ENCODE measurements around the gene SHMT2. TPM values are rescaled to one million over a fixed set of nuclear protein-coding genes. Genes with fewer than 3 reads are reported as not detected.

The SHMT2 gene
- total RNA-seq, 1 experiment from 2014 or later = 274 TPM

GRCh38 chr12:57250541-57250940 lies 21.0 kb downstream of the SHMT2 start:
- CTCF ChIA-PET = no interaction called here
- intact Hi-C loops (cut with micrococcal nuclease; ENCODE audit: unreplicated experiment) = no loop called here
- no TSS peak for BruUV-seq (replicated peaks)

GRCh38 chr12:57250956-57251355 lies 21.4 kb downstream of the SHMT2 start, which contains the start of gene STAC3:
STAC3 (minus strand) TSS chr12:57251187; CDS start chr12:57249636, 1,551 bp downstream.
- Histone ChIP-seq H3K9me3 (ENCODE audit: low read depth, low read length, poor library complexity, severe bottlenecking) (no peaks in the 10 kb centered on the region), H3K27ac (ENCODE audit: low read depth, low read length, poor library complexity, severe bottlenecking) (no peak within 1 kb of the TSS), H3K4me1 (ENCODE audit: insufficient read depth, low read length, poor library complexity, severe bottlenecking) (no peaks in the 10 kb centered on the region), H3K4me3 (ENCODE audit: low read depth, low read length, poor library complexity, severe bottlenecking) (no peak within 1 kb of the TSS), H3K27me3 (replicated peaks; ENCODE audit: insufficient read depth, low read depth, low read length, poor library complexity) (no peaks in the 10 kb centered on the region), H3K36me3 (ENCODE audit: insufficient read depth, low read length, poor library complexity, severe bottlenecking) (no peaks in the 10 kb centered on the region)
- CTCF ChIA-PET = interaction anchor here (1.0 kb wide), 1 partner anchor 9 kb away, joined by 10 read pairs; no protein-coding TSS in a partner anchor
- POLR2A ChIA-PET (ENCODE audit: low non-redundant PET) = interaction anchor here (0.5 to 0.6 kb wide), 2 partner anchors 38 to 208 kb away, joined by 8 to 10 read pairs; no protein-coding TSS in a partner anchor
- no peak for DNase-seq (ENCODE audit: low spot score)
- no TSS peak for BruUV-seq (replicated peaks)
- TF ChIP-seq CTCF (conservative IDR thresholded peaks at IDR 0.05; ENCODE audit: low read depth, low read length) = no peak
- no peak for TF ChIP-seq EZH2 (IDR thresholded peaks at IDR 0.05; ENCODE audit: borderline replicate concordance, low read depth, low read length, poor library complexity, severe bottlenecking)
- intact Hi-C loops (cut with micrococcal nuclease; ENCODE audit: unreplicated experiment) = no loop called here

More at GRCh38 chr12:57250541-57250940, 21.0 kb downstream of the SHMT2 start:
- Histone ChIP-seq H3K4me1 (ENCODE audit: insufficient read depth, low read length, poor library complexity, severe bottlenecking) (no peaks in the 10 kb centered on the region), H3K9me3 (ENCODE audit: low read depth, low read length, poor library complexity, severe bottlenecking) (no peaks in the 10 kb centered on the region), H3K27ac (ENCODE audit: low read depth, low read length, poor library complexity, severe bottlenecking) (no peak overlapping the region), H3K4me3 (ENCODE audit: low read depth, low read length, poor library complexity, severe bottlenecking) (no peak overlapping the region), H3K27me3 (replicated peaks; ENCODE audit: insufficient read depth, low read depth, low read length, poor library complexity) (no peaks in the 10 kb centered on the region), H3K36me3 (ENCODE audit: insufficient read depth, low read length, poor library complexity, severe bottlenecking) (no peaks in the 10 kb centered on the region)
- TF ChIP-seq CTCF (conservative IDR thresholded peaks at IDR 0.05; ENCODE audit: low read depth, low read length) (no peak), EZH2 (IDR thresholded peaks at IDR 0.05; ENCODE audit: borderline replicate concordance, low read depth, low read length, poor library complexity, severe bottlenecking) (no peak)
- POLR2A ChIA-PET (ENCODE audit: low non-redundant PET) = interaction anchor here (0.5 to 0.6 kb wide), 2 partner anchors 37 to 208 kb away, joined by 8 to 10 read pairs; no protein-coding TSS in a partner anchor
- no peak for DNase-seq (ENCODE audit: low spot score)

GRCh38 chr12:57254506-57255280 lies 25.2 kb downstream of the SHMT2 start:
- intact Hi-C loops (cut with micrococcal nuclease; ENCODE audit: unreplicated experiment) = no loop called here
- ChIA-PET CTCF (interaction anchor here (0.6 to 0.7 kb wide), 3 partner anchors 17 to 74 kb away, joined by 4 to 10 read pairs (median 8); no protein-coding TSS in a partner anchor), POLR2A (ENCODE audit: low non-redundant PET) (no interaction called here)
- Histone ChIP-seq H3K4me3 (ENCODE audit: low read depth, low read length, poor library complexity, severe bottlenecking) (no peak overlapping the region), H3K9me3 (ENCODE audit: low read depth, low read length, poor library complexity, severe bottlenecking) (no peaks in the 10 kb centered on the region), H3K27ac (ENCODE audit: low read depth, low read length, poor library complexity, severe bottlenecking) (no peak overlapping the region), H3K27me3 (replicated peaks; ENCODE audit: insufficient read depth, low read depth, low read length, poor library complexity) (no peaks in the 10 kb centered on the region), H3K4me1 (ENCODE audit: insufficient read depth, low read length, poor library complexity, severe bottlenecking) (no peaks in the 10 kb centered on the region), H3K36me3 (ENCODE audit: insufficient read depth, low read length, poor library complexity, severe bottlenecking) (peaks cover 25% of the 10 kb centered on the region)
- TF ChIP-seq EZH2 (IDR thresholded peaks at IDR 0.05; ENCODE audit: borderline replicate concordance, low read depth, low read length, poor library complexity, severe bottlenecking) = no peak
- TF ChIP-seq CTCF (conservative IDR thresholded peaks at IDR 0.05; ENCODE audit: low read depth, low read length) = no peak
- no TSS peak for BruUV-seq (replicated peaks)
- no peak for DNase-seq (ENCODE audit: low spot score)

Measured in A673 (cell line).